H1 (cell line): ENCODE data around the gene SPACA5. TPM values are rescaled to one million over a fixed set of nuclear protein-coding genes. Genes with fewer than 3 reads are reported as not detected.

Source experiments
- ASH2L ChIP-seq: fragments of 200-600, 300-600 bp; sonication (generic); IDR thresholded peaks from one replicate; pipeline ENCODE4 v1.7.1; 2017; ENCODE audit warnings: low read length
- GTF2F1 ChIP-seq: IDR thresholded peaks from 2 replicates; pipeline ENCODE4 v1.6.1; 2012; ENCODE audit warnings: low read depth, low read length, improper control_type of control experiment, borderline replicate concordance
- NRF1 ChIP-seq: IDR thresholded peaks from 2 replicates; pipeline ENCODE4 v1.6.1; 2011; ENCODE audit warnings: mild to moderate bottlenecking, low read depth, low read length, improper control_type of control experiment
- SIX5 ChIP-seq: IDR thresholded peaks from 2 replicates; pipeline ENCODE4 v1.6.1; 2011; ENCODE audit warnings: mild to moderate bottlenecking, low read depth, low read length
- SRF ChIP-seq: IDR thresholded peaks from 2 replicates; pipeline ENCODE4 v1.6.1; 2011; ENCODE audit warnings: mild to moderate bottlenecking, low read depth, low read length, moderate library complexity
- polyA plus RNA-seq, 7 experiments: library from polyadenylated mRNA; depleted of rRNA in 3 of 7; stranded (reverse) in 5 of 7; unstranded in 2 of 7; fragments of >200 nt in 5 of 7; fragments of 200-250 nt in 2 of 7; gene quantifications; 1 replicate in 5 of 7; 2 replicates in 1 of 7; 4 replicates in 1 of 7; pipeline versions ENCODE4 v1.2.1 to v1.2.3, GENCODE V29; 2011 to 2013; ENCODE audit warnings: missing spikeins in 2 of 7, mixed read lengths in 2 of 7
- total RNA-seq: library from RNA; stranded (reverse); fragmentation: NEBNext Ultra II Directional; extraction: Animal tissue kit (Norgen Biotek cat#: 25700); gene quantifications from 2 replicates; pipeline ENCODE4 v1.2.1, GENCODE V29; 2021

The SPACA5 gene
- total and polyA plus RNA-seq, 2 of the 8 experiments (the other 6 are each of a cell fraction or from before 2014, with no cell fraction given) = 0.26 TPM; not detected in 1

- TF ChIP-seq ASH2L = no peak
- no peak for TF ChIP-seq SRF
- TF ChIP-seq GTF2F1 = no peak
- TF ChIP-seq SIX5 = no peak
- no peak for TF ChIP-seq NRF1
These were observed 36.3 kb downstream of the SPACA5 start (continued) for GRCh38 chrX:48043056-48043455.
